ENCODE results near the gene SETD4.
A peak's percentile ranks its signal among the peaks of the same experiment; 100 is the strongest.

SETD4 gene

GRCh38 chr21:36044056-36044455 lies 16.3 kb downstream of the SETD4 start:
- DNase-seq (ENCODE audit: low read depth): no peak

GRCh38 chr21:36041910-36042309 lies 18.4 kb downstream of the SETD4 start:
- no peak for DNase-seq (ENCODE audit: low read depth)

- no peak for DNase-seq (ENCODE audit: low read depth)
Observed at GRCh38 chr21:36040389-36040788, 19.9 kb downstream of the SETD4 start.

GRCh38 chr21:36039861-36040260 lies 20.5 kb downstream of the SETD4 start:
- no peak for DNase-seq (ENCODE audit: low read depth)

GRCh38 chr21:36038701-36039497 lies 21.4 kb downstream of the SETD4 start:
- no peak for DNase-seq (ENCODE audit: low read depth)

- no peak for DNase-seq (ENCODE audit: low read depth)
Observed at GRCh38 chr21:36035381-36035791, 24.9 kb downstream of the SETD4 start.

GRCh38 chr21:36034211-36034913 lies 26.0 kb downstream of the SETD4 start:
- no peak for DNase-seq (ENCODE audit: low read depth)

- no peak for DNase-seq (ENCODE audit: low read depth)
Observed at GRCh38 chr21:36032647-36033406, 27.5 kb downstream of the SETD4 start.

GRCh38 chr21:36030581-36031189 lies 29.6 kb downstream of the SETD4 start:
- DNase-seq (ENCODE audit: low read depth): no peak

- DNase-seq (ENCODE audit: low read depth): no peak
Observed at GRCh38 chr21:36029309-36029708, 31.0 kb downstream of the SETD4 start.

- DNase-seq (ENCODE audit: low read depth): peak; percentile 31
Observed at GRCh38 chr21:36028127-36029069, 31.9 kb downstream of the SETD4 start.

- DNase-seq (ENCODE audit: low read depth): no peak
Observed at GRCh38 chr21:36027347-36027746, 33.0 kb downstream of the SETD4 start.

- DNase-seq (ENCODE audit: low read depth): no peak
Observed at GRCh38 chr21:36024782-36025181, 35.5 kb downstream of the SETD4 start.

- DNase-seq (ENCODE audit: low read depth): no peak
Observed at GRCh38 chr21:36023092-36023480, 37.2 kb downstream of the SETD4 start.

- DNase-seq (ENCODE audit: low read depth): no peak
Observed at GRCh38 chr21:36022427-36023091, 37.8 kb downstream of the SETD4 start.

GRCh38 chr21:36021251-36021837 lies 39.0 kb downstream of the SETD4 start:
- DNase-seq (ENCODE audit: low read depth): no peak

GRCh38 chr21:36015045-36015444 lies 45.3 kb downstream of the SETD4 start:
- DNase-seq (ENCODE audit: low read depth): no peak

- no peak for DNase-seq (ENCODE audit: low read depth)
Observed at GRCh38 chr21:36010801-36011200, 49.5 kb downstream of the SETD4 start.

GRCh38 chr21:36008505-36008904 lies 51.8 kb downstream of the SETD4 start:
- no peak for DNase-seq (ENCODE audit: low read depth)

GRCh38 chr21:36005879-36006400 lies 54.4 kb downstream of the SETD4 start:
- DNase-seq (ENCODE audit: low read depth): no peak

Data from stimulated activated CD8-positive, alpha-beta memory T cell treated with anti-CD3 and anti-CD28 coated beads, Interleukin-15, amount 100 ng/mL, for 1 hour (primary cell).